NCI-H187 treated with DMSO at 0.1 percent for 48 hours (cell line): ENCODE measurements around the gene TRIM47.

Source experiments
- DNase-seq: peaks from one replicate; lab custom pipeline; 2025; lab: John Stamatoyannopoulos, UW

Gene TRIM47

GRCh38 chr17:75832164-75832651 is 46.2 kb downstream of the TRIM47 start:
- no peak for DNase-seq

GRCh38 chr17:75831032-75831571 is 47.3 kb downstream of the TRIM47 start:
- DNase-seq, result no peak

DNA sequence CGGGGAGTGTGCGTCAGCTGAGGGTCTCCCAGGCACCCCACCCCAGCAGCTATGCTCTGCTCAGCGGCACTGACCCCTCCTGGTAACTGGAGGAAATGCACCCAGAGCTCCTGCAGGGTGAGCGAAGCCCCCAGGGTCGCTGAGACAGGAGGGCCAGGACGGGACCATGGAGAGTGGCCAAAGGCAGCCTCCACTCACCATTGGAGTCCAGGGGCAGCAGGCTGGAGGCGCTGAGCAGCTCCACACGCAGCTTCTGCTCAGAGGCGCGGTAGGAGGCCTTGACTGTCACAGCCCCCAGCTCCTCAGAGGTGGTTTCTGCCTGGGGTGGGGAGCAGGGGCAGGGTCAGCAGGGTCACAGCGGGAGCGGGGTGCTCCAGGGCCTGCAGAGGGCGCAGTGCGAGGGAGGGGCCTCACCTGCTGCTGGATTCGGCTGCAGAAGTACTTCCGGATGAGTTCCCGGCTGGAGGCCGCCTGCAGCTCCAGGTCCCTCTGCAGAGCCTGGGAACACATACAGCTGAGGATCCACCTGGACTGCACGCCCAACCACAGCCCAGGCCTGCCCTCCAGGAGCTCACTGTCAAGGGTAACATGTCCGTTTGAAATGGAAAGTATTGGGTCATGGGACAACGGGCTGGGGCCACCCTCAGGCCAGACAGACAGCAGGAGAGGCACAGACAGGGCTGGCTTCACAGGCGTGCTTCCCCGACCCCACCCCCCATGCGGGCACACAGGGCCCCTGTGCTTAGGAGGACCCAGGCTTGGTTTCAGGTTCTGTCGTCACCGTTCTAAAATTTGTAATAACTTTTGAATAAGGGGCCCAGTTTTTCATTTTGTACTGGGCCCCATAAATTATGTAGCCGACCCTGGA is 48.0 kb downstream of the TRIM47 start:
- no peak for DNase-seq

- no peak for DNase-seq
Measured at GRCh38 chr17:75829747-75830146, 48.6 kb downstream of the TRIM47 start.

DNA sequence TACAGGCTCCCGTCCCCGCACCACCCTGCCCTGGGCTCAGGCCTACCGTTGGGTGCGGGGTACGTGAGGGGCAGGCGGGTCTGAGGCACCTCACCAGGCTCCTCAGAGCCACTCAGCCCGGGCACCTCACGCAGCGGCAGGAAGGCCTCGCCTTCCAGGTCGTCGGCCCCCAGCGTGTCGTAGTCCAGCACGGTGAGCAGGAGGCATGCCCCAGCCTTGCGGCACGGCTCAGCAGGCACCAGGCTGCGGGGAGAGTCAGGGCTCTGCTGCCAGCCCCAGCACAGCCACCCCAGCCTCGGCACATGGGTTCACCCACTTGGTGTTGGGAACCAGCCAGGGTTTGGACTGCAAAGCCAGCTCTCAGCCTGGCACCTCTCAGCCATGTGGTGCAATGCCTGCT is 49.6 kb downstream of the TRIM47 start:
- DNase-seq, result no peak

- DNase-seq, result no peak
Measured at GRCh38 chr17:75828076-75828400, 50.3 kb downstream of the TRIM47 start.

- DNase-seq, result no peak
Measured at GRCh38 chr17:75827308-75828075, 50.9 kb downstream of the TRIM47 start.

DNA sequence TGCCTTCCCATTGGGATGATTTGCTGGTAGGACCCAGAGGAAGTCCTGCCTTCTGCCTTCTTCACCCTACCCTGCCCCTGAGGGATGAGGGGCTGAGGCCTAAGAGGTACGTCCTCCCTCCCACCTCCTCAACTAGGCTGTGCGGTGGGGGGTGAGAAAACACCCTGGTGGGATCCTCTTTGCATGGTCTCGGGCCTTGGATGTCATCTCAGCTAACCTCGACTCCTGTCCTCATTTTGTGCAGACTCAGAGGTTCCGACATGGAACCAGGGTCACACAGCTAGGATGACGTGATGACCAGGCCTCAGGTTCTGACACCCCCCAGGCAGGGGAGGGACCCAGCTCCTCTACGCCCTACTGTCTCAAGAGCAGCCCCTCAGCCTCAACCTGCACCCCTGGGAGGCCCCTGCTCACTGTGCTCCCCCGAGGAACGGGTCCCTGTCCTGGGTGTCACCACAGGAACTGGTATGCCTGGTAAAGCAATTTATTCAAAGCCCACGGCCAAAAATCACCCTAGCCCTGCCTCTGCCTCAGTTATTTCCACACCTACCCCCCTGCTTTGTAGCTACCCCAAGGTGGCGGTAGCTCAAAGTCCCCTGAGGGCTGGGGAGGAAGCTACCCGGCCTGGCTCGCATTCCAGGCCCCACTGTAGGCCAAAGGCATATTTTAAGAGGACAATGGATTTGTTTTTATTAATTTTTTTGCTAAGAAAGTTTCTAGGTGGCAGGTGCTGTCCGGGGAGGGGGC is 51.6 kb downstream of the TRIM47 start:
- no peak for DNase-seq

DNA sequence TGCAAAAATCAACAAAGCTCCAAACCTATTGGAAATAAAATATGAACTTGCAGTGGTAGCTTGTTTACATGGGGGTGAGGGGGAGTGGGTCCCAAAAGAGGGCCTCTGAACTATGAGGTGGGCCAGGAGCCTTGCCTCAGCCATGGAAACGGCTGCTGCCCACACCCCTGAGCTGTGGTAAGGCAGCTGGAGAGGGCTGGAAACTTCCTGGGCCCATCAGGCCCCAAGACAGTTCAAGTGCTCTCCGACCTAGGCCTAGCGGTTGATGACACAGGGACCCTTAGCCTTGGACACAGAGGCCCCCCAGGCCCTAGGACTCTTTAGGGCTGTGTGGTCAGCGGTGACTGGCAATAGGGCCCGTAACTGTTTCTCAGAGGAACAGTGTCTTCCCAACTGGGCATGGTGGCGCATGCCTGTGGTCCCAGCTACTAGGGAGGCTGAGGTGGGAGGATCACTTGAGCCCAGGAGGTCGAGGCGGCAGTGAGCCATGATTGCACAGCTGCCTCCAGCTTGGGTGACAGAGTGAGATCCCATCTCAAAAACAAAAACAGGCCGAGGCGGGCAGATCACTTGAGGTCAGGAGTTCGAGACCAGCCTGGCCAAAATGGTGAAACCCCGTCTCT is 52.5 kb downstream of the TRIM47 start:
- no peak for DNase-seq

GRCh38 chr17:75825149-75825552 is 53.2 kb downstream of the TRIM47 start:
- no peak for DNase-seq

GRCh38 chr17:75824666-75825065 is 53.7 kb downstream of the TRIM47 start:
- DNase-seq, result no peak
